NOMO-1 (cell line): Measurements from ENCODE around the gene RUNDC3A.
"Not testable (repeated sequence)": the region's sequence is repeated elsewhere in the genome, so short reads cannot be mapped to it uniquely, and the experiment has no call there.

Experiments
- DNase-seq, 2 experiments: peaks; one replicate each; lab custom pipeline; 2025; ENCODE audit not compliant: unreplicated experiment in 2 of 2; lab: John Stamatoyannopoulos, UW

Gene RUNDC3A

GRCh38 chr17:44340553-44340952, 32.2 kb downstream of the RUNDC3A start:
- DNase-seq, result not testable (repeated sequence)

DNA sequence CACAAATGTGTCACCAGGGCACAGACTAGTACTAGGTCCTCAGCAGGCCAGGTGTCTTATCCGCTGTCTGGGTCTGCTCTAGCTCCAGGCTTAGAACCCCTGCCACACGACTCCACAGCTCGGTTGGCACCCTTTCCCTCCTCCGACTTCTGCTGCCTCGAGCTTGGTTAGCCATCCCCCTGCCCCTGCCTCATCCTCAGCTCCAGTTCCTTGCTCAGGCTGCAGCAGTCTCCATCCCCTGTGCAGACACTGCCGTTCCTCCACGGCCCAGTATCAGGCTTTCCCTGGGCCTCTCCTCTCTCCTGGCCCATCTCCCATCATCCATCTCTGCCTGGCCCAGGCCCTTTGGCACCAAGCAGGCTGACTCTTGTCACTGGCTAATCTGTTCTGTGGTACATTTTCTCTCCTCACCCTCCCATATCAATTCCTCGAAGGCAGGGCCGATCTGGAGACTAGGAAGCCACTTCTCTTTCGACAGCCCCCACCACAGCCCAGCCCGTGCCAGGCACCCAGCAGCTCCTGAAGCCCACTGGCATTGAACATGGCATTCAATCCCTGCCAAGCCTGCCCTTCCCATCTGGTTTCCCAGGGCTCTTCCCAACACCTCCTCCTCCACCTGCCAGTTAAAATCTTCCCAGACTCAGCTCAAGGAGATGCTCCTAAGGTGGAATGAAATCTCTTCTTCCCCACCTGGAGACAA, 35.3 kb downstream of the RUNDC3A start:
- DNase-seq, result no peak

DNA sequence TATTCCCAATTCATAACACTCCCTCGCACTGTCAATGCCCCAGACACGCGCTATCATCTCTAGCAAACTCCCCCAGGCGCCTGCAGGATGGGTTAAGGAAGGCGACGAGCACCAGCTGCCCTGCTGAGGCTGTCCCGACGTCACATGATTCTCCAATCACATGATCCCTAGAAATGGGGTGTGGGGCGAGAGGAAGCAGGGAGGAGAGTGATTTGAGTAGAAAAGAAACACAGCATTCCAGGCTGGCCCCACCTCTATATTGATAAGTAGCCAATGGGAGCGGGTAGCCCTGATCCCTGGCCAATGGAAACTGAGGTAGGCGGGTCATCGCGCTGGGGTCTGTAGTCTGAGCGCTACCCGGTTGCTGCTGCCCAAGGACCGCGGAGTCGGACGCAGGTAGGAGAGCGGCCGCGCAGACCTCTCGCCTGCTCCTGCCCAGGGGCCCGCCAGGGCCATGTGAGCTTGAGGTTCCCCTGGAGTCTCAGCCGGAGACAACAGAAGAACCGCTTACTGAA, 36.6 kb downstream of the RUNDC3A start, which contains the start of gene GRN:
Gene GRN (plus strand): TSS at position 364 of the 515 bp plus-strand sequence. CDS start 3,863 bp downstream, outside the sequence.
- peak; percentile 97 to 98 for DNase-seq

GRCh38 chr17:44345454-44346026, 37.1 kb downstream of the RUNDC3A start:
- DNase-seq, result peak; percentile 23 to 35

GRCh38 chr17:44346064-44346844, 37.9 kb downstream of the RUNDC3A start:
- no peak for DNase-seq

DNA sequence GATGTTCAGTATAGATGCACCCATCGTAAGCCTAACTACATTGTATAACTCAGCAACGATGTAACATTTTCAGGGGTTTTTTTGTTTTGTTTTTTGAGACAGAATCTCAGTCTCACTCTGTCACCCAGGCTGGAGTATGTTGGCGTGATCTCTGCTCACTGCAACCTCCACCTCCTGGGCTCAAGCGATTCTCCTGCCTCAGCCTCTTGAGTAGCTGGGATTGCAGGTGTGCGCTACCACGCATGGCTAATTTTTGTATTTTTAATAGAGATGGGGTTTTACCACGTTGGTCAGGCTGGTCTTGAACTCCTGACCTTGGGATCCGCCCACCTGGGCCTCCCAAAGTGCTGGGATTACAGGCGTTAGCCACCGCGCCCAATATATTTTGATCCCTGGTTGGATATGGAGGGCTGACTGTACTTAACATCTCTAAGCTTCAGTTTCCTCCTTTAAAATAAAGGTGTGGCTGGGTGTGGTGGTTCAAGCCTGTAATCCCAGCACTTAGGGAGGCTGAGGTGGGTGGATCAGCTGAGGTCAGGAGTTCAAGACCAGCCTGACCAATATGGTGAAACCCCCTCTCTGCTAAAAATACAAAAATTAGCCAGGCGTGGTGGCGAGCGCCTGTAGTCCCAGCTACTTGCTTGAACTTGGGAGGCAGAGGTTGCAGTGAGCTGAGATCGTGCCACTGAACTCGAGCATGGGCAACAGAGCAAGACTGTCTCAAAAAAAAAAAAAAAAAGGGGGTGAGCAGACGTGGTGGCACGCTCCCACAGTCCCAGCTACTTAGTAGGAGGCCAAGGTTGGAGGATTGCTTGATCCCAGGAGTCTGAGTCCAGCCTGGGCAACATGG, 39.0 kb downstream of the RUNDC3A start:
- not testable (repeated sequence) for DNase-seq

GRCh38 chr17:44348234-44348987, 40.0 kb downstream of the RUNDC3A start:
- DNase-seq, result peak; percentile 90 to 98

GRCh38 chr17:44348988-44349364, 40.6 kb downstream of the RUNDC3A start:
- DNase-seq, result no peak

- no peak for DNase-seq
Measured at GRCh38 chr17:44349553-44350070, 41.2 kb downstream of the RUNDC3A start.

GRCh38 chr17:44350733-44351226, 42.4 kb downstream of the RUNDC3A start:
- peak; percentile 16 to 50 for DNase-seq

GRCh38 chr17:44351464-44351863, 43.1 kb downstream of the RUNDC3A start:
- no peak for DNase-seq

- DNase-seq, result no peak
Measured at GRCh38 chr17:44351961-44352827, 43.8 kb downstream of the RUNDC3A start.

GRCh38 chr17:44352828-44353671, 44.6 kb downstream of the RUNDC3A start:
- no peak for DNase-seq

DNA sequence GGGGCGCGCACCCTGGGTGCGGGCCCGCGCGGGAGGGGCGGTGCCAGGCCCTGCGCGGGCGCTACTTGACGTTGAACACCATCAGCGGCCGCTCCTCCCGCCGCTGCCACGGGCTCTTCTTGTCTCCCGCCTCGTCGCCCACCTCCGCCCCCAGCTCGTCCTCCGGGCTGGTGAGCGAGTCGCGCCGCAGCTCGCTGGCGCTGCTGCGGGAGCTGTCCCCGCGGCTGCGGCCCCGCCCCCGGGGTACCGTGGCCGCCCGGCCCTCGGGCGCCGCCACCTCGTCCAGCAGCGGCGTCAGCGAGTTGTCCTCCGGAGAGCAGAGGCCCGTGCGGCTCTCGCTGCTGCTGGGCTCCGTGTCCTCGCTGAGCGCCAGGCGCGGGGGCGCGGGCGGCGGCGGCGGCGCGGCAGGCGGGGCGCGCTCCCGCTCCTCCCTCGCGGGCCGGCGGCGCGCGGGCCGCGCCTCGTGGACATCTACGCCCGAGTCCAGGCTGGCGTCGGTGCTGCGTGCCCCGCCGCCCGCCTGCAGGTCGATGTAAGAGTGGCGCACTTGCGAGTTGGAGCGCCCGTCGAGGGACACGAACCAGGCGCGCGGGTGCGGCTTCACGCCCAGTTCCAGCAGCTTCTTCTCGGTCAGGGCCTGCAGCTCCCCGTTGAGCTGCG, 45.4 kb downstream of the RUNDC3A start:
- DNase-seq, result no peak

DNA sequence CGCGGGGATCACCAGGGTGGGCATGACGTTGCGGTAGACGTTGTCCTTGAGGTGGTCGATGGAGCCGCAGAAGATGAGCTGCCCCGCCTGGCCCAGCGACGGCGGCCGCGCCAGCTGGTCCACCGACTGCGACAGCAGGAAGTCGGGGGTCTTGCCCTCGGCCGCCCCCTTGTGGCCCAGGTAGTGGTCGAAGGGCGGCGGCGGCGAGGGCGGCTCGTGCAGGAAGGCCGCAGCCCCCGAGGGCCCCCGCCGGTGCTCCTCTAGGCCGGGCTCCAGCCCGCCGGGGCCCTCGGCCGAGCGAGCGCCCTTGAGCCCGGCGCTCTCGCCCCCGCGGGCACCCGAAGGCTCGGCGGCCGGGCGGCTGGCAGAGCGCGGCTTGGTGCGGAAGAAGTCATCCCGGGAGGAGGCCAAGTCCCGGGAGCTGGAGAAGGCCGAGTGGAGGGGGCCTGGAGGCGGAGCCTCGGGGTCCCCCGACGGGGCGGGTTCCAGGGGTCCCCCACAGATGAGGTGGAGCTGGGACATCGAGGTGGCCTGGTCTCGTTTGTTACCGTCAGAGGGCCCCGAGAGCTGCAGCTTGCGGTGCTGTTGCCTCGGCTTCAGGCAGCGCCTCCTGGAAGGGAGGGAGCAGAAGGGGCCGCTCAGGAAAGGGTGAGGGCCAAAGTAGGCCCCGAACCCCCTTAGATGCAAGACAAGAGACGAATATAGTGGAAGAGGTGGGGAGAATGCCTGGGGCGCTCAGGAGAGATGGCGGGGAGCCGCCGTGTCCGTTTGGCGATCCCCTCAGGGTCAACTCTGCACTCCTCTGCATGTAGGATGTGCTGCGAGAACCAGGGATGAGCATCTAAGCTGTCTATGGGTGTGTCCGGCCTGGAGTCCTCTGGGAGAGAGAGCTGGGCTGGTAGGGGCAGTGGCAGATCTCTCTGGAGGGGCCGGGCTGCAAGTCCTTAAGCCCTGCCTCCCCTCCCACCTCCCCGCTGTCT, 46.5 kb downstream of the RUNDC3A start:
- DNase-seq, result peak; percentile 26 to 29

DNA sequence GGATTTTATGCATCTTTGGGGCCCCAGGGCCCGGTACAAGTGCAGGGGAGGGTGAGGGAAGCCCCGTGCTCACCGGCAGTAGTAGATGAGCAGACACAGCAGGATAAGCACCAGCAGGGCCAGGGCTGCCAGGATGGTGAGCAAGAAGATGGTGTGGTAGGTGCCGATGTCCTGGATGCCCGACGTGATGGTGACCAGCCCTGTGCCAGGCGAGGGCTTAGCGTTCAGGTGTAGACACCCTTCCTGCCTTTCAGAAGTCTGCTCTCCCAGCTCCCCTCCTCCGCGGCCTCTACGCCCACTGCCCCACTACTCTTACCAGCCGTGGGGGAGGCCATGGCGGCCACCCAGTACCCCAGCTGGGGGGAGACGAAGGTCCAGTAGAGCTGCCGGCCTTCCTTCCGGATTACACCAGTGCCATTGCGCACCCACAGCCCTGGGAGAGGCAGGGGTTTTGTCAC, 47.3 kb downstream of the RUNDC3A start:
- DNase-seq, result no peak
